ENCODE measurements around the gene SCUBE1. TPM values are rescaled to one million over a fixed set of nuclear protein-coding genes. Genes with fewer than 3 reads are reported as not detected.

SCUBE1 gene
- total RNA-seq, 1 experiment from 2014 or later: 3.9 TPM

DNA sequence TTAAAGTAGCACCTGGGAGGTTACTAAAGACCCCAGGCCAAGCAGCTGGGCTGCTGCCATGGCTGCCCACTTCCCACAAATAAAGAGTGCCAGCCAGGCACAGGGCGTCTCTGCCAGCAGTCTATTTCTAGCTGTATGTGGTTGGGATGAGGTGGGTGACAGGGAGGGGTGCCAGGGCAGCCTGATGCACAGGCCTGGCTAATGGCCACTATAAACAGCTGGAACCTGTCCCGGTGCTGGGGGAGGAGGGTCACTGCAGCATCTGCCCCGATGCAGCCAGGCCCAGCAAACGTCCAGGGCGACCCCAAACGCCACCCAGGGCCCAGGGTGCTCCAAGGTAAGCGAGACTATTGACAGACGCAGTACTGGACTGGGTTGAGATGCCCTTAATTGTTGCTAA, 37.4 kb downstream of the SCUBE1 start:
- POLR2A ChIA-PET: no interaction called here
- RAD21 ChIA-PET (ENCODE audit: low non-redundant PET in 1 of 2, low total read pairs in 2 of 2, uncharacterized antibody in 2 of 2, unreplicated experiment in 2 of 2): no interaction called here
- no peak for DNase-seq (ENCODE audit: low read depth, low spot score)
- Histone ChIP-seq H3K79me2 (ENCODE audit: insufficient read depth, low read length) (no peaks in the 10 kb centered on the region), H3K27me3 (ENCODE audit: insufficient read depth, low read length) (no peaks in the 10 kb centered on the region), H3K9me3 (ENCODE audit: control insufficient read depth in 1 of 2, insufficient read depth in 1 of 2, low read depth in 1 of 2, low read length in 2 of 2) (no peaks in the 10 kb centered on the region), H3K9ac (ENCODE audit: low read length) (no peak overlapping the region), H4K20me1 (ENCODE audit: insufficient read depth) (no peaks in the 10 kb centered on the region), H3K9me2 (ENCODE audit: insufficient read depth) (no peaks in the 10 kb centered on the region), H3K4me3 (replicated peaks in 1 of 2; ENCODE audit: low read depth in 1 of 2, low read length in 2 of 2) (no peak overlapping the region), H3K27ac (ENCODE audit: low read depth, low read length) (no peak overlapping the region), H2AFZ (ENCODE audit: low read depth, low read length, poor library complexity, severe bottlenecking) (no peak overlapping the region), H3K4me1 (ENCODE audit: control insufficient read depth in 1 of 2, insufficient read depth in 2 of 2, low read length in 2 of 2) (no peaks in the 10 kb centered on the region), H3K4me2 (ENCODE audit: low read length) (no peak overlapping the region), H3K36me3 (ENCODE audit: control insufficient read depth in 1 of 2, insufficient read depth in 2 of 2, low read length in 2 of 2) (no peaks in the 10 kb centered on the region)
- TF ChIP-seq CTCF (IDR thresholded peaks at IDR 0.05 in 2 of 3, conservative IDR thresholded peaks at IDR 0.05 in 1 of 3; ENCODE audit: borderline replicate concordance in 1 of 3, insufficient read depth in 1 of 3, low read depth in 2 of 3, low read length in 2 of 3): no peak
- no peak for TF ChIP-seq ELF1 (IDR thresholded peaks at IDR 0.05; ENCODE audit: borderline replicate concordance, low read depth)
- TF ChIP-seq EGR1 (IDR thresholded peaks at IDR 0.05; ENCODE audit: low read depth): no peak
- TF ChIP-seq, protein P1, sequence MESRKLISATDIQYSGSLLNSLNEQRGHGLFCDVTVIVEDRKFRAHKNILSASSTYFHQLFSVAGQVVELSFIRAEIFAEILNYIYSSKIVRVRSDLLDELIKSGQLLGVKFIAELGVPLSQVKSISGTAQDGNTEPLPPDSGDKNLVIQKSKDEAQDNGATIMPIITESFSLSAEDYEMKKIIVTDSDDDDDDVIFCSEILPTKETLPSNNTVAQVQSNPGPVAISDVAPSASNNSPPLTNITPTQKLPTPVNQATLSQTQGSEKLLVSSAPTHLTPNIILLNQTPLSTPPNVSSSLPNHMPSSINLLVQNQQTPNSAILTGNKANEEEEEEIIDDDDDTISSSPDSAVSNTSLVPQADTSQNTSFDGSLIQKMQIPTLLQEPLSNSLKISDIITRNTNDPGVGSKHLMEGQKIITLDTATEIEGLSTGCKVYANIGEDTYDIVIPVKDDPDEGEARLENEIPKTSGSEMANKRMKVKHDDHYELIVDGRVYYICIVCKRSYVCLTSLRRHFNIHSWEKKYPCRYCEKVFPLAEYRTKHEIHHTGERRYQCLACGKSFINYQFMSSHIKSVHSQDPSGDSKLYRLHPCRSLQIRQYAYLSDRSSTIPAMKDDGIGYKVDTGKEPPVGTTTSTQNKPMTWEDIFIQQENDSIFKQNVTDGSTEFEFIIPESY (IDR thresholded peaks at IDR 0.05; ENCODE audit: extremely low read depth, insufficient replicate concordance, low read length): no peak
- no peak for TF ChIP-seq JUND (IDR thresholded peaks at IDR 0.05)
- no peak for TF ChIP-seq ATF3 (IDR thresholded peaks at IDR 0.05)
- intact Hi-C loops (cut with micrococcal nuclease): no loop called here
- CTCF ChIA-PET: no interaction called here
- ATAC-seq: no peak
- no TSS peak for BruUV-seq (replicated peaks)

Measured in HCT116 (cell line).